GM21528 (cell line): ENCODE measurements around the gene ARSG.
"Not testable (repeated sequence)": the region's sequence is repeated elsewhere in the genome, so short reads cannot be mapped to it uniquely, and the experiment has no call there.

Experiments used
- ATAC-seq: cut with Tn5 transposase; IDR thresholded peaks from one replicate; pipeline ENCODE4 v1.9.1; 2021; ENCODE audit warnings: mild to moderate bottlenecking, moderate library complexity; ENCODE audit not compliant: unreplicated experiment, low FRiP score

Gene ARSG

DNA sequence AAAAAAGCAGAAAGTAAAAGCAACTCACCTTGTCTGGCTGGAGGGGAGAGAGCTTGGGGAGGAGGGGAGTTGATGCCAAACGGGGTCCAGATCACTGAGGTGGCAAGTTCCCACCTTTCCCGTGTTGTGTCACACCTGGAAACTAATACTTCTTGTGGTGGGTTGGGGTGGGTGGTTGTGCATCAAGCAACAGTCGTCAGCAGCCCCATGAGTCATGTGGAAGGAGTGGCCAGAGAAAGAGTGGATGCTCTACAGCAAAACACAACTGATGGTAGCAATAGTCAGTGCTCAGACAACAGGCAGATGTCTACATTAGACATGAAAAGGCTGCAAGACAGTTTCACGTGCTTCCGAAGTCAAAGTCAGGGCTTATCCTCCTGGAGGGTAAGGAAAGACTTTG is 35.4 kb downstream of the ARSG start:
- no peak for ATAC-seq

DNA sequence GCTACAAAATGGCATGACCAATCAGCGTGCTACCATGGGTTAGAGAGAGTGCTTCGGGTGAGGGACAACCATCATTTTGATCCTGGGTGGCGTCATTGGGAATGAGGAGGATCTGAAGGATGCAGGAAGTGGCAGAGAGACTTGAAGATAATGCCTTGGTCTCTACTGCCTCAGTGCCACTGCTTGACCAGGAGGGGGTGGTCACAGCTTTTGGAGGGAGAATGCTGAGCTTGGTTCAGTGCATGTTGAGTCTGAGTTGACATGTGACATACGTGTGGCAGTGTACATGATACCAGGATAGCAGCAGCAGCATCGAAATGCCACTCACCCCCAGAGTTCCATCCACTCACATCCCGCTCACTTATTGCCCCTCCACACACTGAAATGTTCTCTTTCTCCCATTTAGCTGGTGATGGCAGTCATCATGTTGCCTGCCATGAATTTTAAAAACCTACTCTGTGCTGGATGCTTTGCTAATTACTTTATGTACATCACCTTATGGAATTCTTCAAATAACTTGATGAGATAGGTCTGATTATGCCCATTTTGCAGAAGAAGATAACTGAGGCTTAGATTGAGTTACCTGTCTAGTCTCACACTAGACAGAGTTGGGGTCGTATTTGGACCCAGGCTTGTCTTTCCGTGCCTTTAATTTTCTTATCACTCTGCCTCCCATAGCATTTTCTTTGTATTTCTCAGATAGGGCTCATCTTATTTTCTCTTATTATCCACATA is 36.7 kb downstream of the ARSG start:
- ATAC-seq, result no peak

DNA sequence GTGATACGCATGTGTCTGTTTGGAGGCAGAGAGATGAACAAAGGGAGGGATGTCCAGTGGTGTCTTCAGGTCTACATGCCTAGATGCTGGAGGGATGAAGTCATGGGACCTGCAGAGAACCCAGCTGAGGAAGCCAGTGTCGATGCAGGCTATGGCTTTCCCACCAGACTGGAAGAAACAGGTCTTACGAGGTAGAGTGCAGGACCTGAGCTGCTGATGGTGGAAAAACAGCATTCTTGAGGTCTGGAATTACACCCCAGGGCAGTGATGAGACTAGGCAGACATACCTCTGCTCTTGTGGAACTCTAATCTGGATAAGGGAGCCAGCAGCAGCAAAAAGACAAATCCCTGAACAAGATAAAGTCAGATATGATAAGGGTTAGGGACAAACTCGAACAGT is 37.4 kb downstream of the ARSG start:
- ATAC-seq, result no peak

DNA sequence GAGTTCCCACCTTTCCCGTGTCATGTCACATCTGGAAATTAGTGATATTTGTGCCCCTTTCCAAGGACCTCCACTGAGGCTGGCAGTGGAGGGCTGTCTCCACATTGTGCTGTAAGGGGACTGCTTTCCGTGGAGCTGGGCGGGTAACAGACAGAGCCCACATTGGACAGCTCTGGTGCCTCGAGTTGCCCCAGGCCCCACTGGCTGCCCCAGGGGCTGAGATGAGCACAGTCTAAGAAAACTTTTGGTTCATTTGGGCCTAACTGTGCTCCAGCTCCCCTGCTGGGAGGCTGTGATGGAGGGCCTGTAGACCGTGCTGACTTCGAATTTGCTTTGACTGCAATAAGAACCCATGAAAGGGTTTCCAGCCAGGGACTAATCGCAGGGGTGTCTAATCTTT is 38.0 kb downstream of the ARSG start:
- no peak for ATAC-seq

DNA sequence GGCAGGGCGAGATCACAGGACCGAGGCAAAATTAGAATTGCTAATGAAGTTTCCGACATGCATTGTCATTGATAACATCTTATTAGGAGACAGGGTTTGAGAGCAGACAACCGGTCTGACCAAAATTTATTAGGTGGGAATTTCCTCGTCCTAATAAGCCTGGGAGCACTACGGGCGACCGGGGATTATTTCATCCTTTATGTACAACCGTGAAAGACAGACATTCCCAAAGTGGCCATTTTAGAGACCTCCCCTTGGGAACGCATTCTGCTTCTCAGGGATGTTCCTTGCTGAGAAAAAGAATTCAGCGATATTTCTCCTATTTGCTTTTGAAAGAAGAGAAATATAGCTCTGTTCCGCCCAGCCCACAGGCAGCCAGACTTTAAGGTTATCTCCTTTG is 40.6 kb downstream of the ARSG start:
- ATAC-seq, result not testable (repeated sequence)

GRCh38 chr17:68334393-68334792 is 43.1 kb downstream of the ARSG start:
- ATAC-seq, result no peak

- ATAC-seq, result no peak
Measured at GRCh38 chr17:68341482-68341881, 50.2 kb downstream of the ARSG start.

DNA sequence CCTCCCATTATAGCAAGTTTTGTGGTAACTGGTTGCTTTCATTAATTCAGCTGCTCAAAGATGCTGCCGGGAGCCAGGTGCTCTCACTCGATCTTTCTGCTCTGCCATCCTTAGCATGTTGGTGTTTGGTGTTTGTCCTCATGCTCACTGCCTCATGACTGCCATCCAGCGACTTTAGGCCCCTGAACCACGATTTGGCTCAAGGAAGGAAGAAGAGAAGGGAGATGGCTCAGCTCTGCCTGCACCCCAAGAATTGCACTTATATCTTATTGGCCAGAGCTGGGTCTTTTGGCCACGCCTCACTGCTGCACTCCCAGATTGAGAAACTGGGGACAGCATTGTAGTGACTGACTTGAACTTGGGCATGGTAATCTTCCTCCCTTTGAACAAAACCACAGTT is 52.7 kb downstream of the ARSG start:
- ATAC-seq, result no peak

GRCh38 chr17:68344701-68345136 is 53.4 kb downstream of the ARSG start:
- ATAC-seq, result no peak

GRCh38 chr17:68346448-68346847 is 55.2 kb downstream of the ARSG start:
- peak; percentile 72 for ATAC-seq

GRCh38 chr17:68347380-68347779 is 56.1 kb downstream of the ARSG start:
- ATAC-seq, result no peak

DNA sequence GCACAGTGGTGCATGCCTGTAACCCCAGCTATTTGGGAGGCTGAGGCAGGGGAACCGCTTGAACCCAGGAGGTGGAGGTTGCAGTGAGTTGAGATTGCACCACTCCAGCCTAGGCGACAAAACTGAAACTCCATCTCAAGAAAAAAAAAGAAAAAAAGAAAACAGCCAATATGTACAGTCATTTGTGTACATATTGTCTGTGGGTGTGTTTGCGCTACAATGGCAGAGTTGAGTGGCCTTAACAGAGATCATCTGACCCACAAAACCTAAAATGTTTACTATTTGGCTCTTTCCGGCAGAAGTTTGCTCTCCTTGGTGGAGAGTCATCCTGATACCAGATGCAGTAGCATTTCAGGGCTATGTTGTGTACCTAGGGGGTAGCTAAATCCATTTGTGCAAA is 57.9 kb downstream of the ARSG start:
- ATAC-seq, result no peak

GRCh38 chr17:68351395-68351794 is 60.1 kb downstream of the ARSG start:
- ATAC-seq, result no peak

DNA sequence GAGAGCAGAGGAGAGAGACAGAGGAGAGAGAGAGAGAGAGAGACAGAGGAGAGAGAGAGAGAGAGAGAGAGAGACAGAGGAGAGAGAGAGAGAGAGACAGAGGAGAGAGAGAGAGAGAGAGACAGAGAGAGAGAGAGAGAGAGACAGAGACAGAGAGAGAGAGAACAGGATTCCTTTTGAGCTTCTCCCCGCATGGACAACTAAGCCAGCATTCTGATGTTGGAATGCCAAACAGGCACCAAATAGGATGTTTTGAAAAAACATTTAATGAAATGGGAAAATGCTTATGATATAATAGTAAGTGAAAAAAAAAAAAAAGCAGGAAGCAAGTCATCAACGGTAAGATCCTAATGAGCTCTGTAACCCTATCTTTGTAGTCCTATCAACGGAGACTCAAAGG is 60.7 kb downstream of the ARSG start:
- no peak for ATAC-seq

- not testable (repeated sequence) for ATAC-seq
Measured at GRCh38 chr17:68352671-68353070, 61.4 kb downstream of the ARSG start.

- no peak for ATAC-seq
Measured at GRCh38 chr17:68353111-68353521, 61.8 kb downstream of the ARSG start.

- ATAC-seq, result not testable (repeated sequence)
Measured at GRCh38 chr17:68354311-68354710, 63.0 kb downstream of the ARSG start.

GRCh38 chr17:68355108-68355507 is 63.8 kb downstream of the ARSG start:
- ATAC-seq, result not testable (repeated sequence)

DNA sequence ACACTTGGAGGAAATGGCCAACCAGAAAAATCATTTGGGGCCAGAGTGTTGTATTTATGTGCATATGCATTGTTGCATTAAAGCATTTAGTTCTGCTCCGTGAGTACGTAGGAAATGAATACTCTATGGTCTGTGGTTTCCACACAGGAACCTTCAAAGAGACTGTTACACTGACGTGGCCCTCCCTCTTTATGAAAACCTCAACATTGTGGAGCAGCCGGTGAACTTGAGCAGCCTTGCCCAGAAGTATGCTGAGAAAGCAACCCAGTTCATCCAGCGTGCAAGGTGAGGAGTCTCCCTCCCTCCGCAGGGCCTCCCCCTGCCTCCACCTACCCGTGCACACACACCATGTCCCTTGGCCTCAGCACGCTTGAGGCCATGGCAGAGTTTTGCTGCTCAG is 65.2 kb downstream of the ARSG start:
- ATAC-seq, result no peak

GRCh38 chr17:68356949-68357455 is 65.7 kb downstream of the ARSG start:
- no peak for ATAC-seq

DNA sequence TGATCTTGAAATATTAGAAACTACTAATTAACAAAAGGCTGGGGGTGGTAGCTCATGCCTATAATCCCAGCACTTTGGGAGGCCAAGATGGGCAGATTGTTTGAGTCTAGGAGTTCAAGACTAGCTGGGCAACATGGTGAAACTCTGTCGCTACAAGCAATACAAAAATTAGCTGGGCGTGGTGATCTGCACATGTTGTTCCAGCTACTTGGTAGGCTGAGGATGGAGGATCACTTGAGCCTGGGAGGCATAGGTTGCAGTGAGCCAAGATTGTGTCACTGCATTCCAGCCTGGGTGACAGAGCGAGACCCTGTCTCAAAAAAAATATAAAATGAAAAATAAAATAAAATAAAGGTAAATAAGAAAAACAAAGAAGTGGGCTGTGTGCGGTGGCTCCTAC is 66.6 kb downstream of the ARSG start:
- ATAC-seq, result no peak

DNA sequence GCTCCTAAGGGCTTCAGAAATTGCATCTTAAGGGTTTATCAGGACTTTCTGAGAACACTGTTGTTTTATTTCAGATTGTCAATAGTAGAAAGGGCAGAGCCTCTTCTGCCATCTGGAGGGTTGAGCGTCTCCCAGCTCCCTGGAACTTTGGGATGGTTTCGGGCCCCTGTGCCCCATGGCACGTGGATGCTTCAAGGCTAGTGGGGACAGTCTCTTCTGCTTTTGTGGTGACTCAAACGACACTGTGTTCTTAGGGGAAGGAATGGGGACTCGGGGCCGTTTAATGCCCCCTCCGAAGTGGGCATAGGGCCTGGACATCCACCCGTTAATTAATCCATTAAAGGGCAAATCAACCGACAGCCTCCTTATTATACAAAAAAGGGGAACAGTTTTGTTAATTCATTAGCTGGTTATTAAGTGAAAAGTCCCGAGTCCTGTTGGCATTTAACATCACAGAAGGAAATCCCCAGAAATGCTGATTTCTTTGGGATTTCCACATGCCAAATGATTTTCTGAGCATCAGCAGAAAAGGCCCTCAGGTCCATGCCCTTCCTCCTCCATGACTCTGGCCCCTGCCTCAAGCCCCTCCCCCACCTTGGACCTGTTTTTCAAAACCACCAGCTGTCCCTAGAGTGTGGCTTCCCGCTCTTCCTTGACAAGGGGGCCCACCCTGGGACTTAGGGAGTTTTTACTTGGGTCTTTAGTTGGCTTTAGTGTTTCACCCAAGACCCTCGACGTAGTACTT is 68.7 kb downstream of the ARSG start:
- no peak for ATAC-seq
